ENCODE results near the gene FZD10.

DNA sequence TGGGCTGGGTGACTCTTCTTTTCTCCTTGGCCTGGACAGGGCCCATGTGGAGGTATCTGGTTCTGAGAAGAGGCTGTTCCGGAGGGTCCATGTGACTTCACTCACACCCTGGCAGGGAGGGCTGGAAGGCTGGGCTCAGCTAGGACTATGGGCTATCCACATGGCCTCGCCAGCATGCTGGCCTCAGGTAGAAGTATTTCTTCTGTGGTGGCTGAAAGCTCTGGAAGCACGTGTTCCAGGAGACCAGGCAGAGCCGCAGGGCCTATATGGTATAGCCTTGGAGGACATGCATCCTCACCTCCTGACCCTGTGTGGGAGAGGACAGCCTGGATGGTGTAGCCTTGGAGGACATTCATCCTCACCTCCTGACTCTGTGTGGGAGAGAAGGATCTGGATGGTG is 38.2 kb upstream of the FZD10 start:
- TF ChIP-seq, protein P1, sequence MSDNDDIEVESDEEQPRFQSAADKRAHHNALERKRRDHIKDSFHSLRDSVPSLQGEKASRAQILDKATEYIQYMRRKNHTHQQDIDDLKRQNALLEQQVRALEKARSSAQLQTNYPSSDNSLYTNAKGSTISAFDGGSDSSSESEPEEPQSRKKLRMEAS (IDR thresholded peaks at IDR 0.05), result no peak
- TF ChIP-seq EP300 (IDR thresholded peaks at IDR 0.05; ENCODE audit: borderline replicate concordance), result no peak
- no peak for TF ChIP-seq TAF1 (IDR thresholded peaks at IDR 0.05; ENCODE audit: low read depth)
- no peak for TF ChIP-seq NFIC (IDR thresholded peaks at IDR 0.05)
- no peak for TF ChIP-seq CEBPB (IDR thresholded peaks at IDR 0.05)
- TF ChIP-seq YY1 (IDR thresholded peaks at IDR 0.05; ENCODE audit: low read depth), result no peak
